PFSK-1 (cell line): ENCODE results near the gene IL12B.

Source experiments
- FOXP2 ChIP-seq: optimal IDR thresholded peaks from 2 replicates; pipeline ENCODE3; 2011; ENCODE audit warnings: borderline replicate concordance, control low read depth, inconsistent platforms; ENCODE audit not compliant: insufficient read depth; ENCODE audit errors: extremely low read length, extremely low read depth
- POLR2AphosphoS5 ChIP-seq: IDR thresholded peaks from 2 replicates; pipeline ENCODE4 v1.6.1; 2012; ENCODE audit warnings: low read depth, mild to moderate bottlenecking, control low read depth, low read length, moderate library complexity
- REST ChIP-seq, 2 experiments: IDR thresholded peaks; 2 replicates each; pipeline versions ENCODE4 v1.6.1 to v1.8.0; 2011 to 2012; ENCODE audit warnings: low read depth in 2 of 2, low read length in 2 of 2, control low read depth in 1 of 2, inconsistent platforms in 1 of 2, mild to moderate bottlenecking in 1 of 2, moderate library complexity in 1 of 2; ENCODE audit not compliant: insufficient read depth in 1 of 2
- SIN3A ChIP-seq: IDR thresholded peaks from 2 replicates; pipeline ENCODE4 v1.6.1; 2012; ENCODE audit warnings: mild to moderate bottlenecking, low read length, moderate library complexity, borderline replicate concordance; ENCODE audit not compliant: insufficient read depth
- TAF1 ChIP-seq: IDR thresholded peaks from 2 replicates; pipeline ENCODE4 v1.6.1; 2012; ENCODE audit warnings: low read length, control low read depth, borderline replicate concordance; ENCODE audit not compliant: insufficient read depth

Gene IL12B

DNA sequence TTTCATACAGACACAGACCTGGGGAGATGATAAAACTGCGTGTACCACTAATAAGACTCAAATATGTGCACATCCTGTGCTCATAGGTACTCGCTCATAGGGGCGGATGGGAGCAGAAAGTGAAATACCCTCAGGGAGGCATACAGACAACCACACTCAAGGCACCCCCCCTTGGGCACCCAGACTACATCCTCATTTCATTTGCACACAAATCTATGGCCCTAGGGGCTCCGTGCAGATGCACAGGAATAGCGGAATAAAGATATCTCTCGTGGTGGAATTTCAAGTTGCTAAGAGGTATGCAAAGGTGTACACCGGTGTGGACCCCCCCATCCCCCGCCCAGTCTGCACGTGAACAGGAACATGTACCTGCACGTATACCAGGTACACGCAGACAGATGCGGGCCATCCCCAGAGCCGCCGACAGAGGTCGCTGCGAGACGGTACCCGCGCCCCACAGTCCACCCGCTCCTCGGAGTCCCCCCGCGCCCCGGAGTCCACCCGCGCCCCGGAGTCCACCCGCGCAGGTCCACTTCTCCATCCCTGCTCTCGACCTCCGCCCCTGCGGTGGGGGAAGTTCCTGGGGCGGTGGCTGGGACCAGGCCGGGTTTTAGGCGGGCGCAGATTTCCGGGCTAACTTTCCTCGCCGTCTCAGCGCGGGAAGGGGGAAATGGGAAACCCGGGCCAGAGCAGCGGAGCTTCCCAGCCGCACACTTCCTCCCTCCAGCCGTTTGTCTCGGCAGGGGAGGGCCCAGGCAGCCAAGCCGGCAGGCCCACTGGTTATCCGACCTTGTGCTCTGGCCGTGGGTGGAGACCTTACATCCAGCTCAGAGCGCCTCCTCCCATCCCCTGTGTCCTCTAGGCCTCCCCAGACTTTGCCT is 1.0 kb upstream of the IL12B start:
- TF ChIP-seq SIN3A = no peak
- peak; percentile 16 for TF ChIP-seq FOXP2
- no peak for TF ChIP-seq REST (IDR thresholded peaks at IDR 0.05; ENCODE audit: insufficient read depth in 1 of 2, low read depth in 2 of 2, low read length in 2 of 2)
- TF ChIP-seq TAF1 = no peak
- no peak for TF ChIP-seq POLR2AphosphoS5

- no peak for TF ChIP-seq POLR2AphosphoS5
- no peak for TF ChIP-seq TAF1
- no peak for TF ChIP-seq REST (IDR thresholded peaks at IDR 0.05; ENCODE audit: insufficient read depth in 1 of 2, low read depth in 2 of 2, low read length in 2 of 2)
- no peak for TF ChIP-seq FOXP2
- no peak for TF ChIP-seq SIN3A
Measured at GRCh38 chr5:159324986-159325385, 5.3 kb downstream of the IL12B start.

GRCh38 chr5:159324102-159324755 is 6.1 kb downstream of the IL12B start:
- no peak for TF ChIP-seq REST (IDR thresholded peaks at IDR 0.05; ENCODE audit: insufficient read depth in 1 of 2, low read depth in 2 of 2, low read length in 2 of 2)
- TF ChIP-seq POLR2AphosphoS5 = no peak
- no peak for TF ChIP-seq FOXP2
- no peak for TF ChIP-seq SIN3A
- no peak for TF ChIP-seq TAF1

- no peak for TF ChIP-seq FOXP2
- TF ChIP-seq TAF1 = no peak
- no peak for TF ChIP-seq REST (IDR thresholded peaks at IDR 0.05; ENCODE audit: insufficient read depth in 1 of 2, low read depth in 2 of 2, low read length in 2 of 2)
- TF ChIP-seq POLR2AphosphoS5 = no peak
- no peak for TF ChIP-seq SIN3A
Measured at GRCh38 chr5:159322180-159322579, 8.1 kb downstream of the IL12B start.
